Uterus (tissue), 4 donors: Measurements from ENCODE around the gene ERH. TPM values are rescaled to one million over a fixed set of nuclear protein-coding genes. Genes with fewer than 3 reads are reported as not detected.

Source experiments
- DNase-seq, 2 donors: peaks; one replicate each; pipeline ENCODE4 v3.0.0-alpha.2; 2019 to 2020
- H3K27ac ChIP-seq, 2 donors: fragments of 200-600 bp; sonication (generic); 1 replicate in 1 of 2; 2 replicates in 1 of 2; pipeline ENCODE4 v1.5.1; 2016 to 2018
- H3K27me3 ChIP-seq, 2 donors: fragments of 200-600 bp; sonication (generic); one replicate each; pipeline ENCODE4 v1.5.1; 2018 to 2019; ENCODE audit warnings: control low read depth in 1 of 2
- H3K36me3 ChIP-seq, 2 donors: fragments of 200-600 bp; sonication (generic); one replicate each; pipeline ENCODE4 v1.5.1; 2019; ENCODE audit warnings: control low read depth in 1 of 2
- H3K4me1 ChIP-seq, 2 donors: fragments of 200-600 bp; sonication (generic); one replicate each; pipeline ENCODE4 v1.5.1; 2018 to 2019; ENCODE audit warnings: control low read depth in 1 of 2
- H3K4me3 ChIP-seq, 2 donors: fragments of 200-600 bp; sonication (generic); 1 replicate in 1 of 2; 2 replicates in 1 of 2; pipeline ENCODE4 v1.5.1; 2018 to 2019; ENCODE audit warnings: mild to moderate bottlenecking in 1 of 2
- H3K9me3 ChIP-seq, 2 donors: fragments of 200-600 bp; sonication (generic); one replicate each; pipeline ENCODE4 v1.5.1; 2019; ENCODE audit warnings: control low read depth in 1 of 2
- POLR2A ChIP-seq, 2 donors: fragments of 450-650 bp; IDR thresholded peaks; one replicate each; pipeline ENCODE4 v1.6.1; 2016; ENCODE audit warnings: antibody characterized with exemption in 2 of 2, mild to moderate bottlenecking in 1 of 2, moderate library complexity in 1 of 2
- intact Hi-C: fragments of 100-400 bp; cut with DNase I; formaldehyde crosslinking; loops from one replicate; pipeline ENCODE4 v1.15.1; 2023; ENCODE audit warnings: low total_unique reads
- total RNA-seq, 4 donors: library from RNA; depleted of rRNA in 3 of 4; stranded (reverse); fragments of >200 nt in 3 of 4; gene quantifications; one replicate each; pipeline versions ENCODE4 v1.1.0 to v1.2.4, GENCODE V29; 2014 to 2023
- TF ChIP-seq, protein P1 (sequence below), 4 experiments: fragments of 200-600 bp in 2 of 4; fragments of 450-650 bp in 2 of 4; sonication (generic) in 2 of 4; IDR thresholded peaks; one replicate each; pipeline ENCODE4 v1.5.1; 2016 to 2019; ENCODE audit warnings: antibody characterized with exemption in 4 of 4, mild to moderate bottlenecking in 2 of 4, moderate library complexity in 1 of 4
- donor health status: DM: yes; HTN: yes; CAD: no.

Gene ERH
- total RNA-seq, 4 donors from 2014 or later = 8.7 to 226 (median 149) TPM

DNA sequence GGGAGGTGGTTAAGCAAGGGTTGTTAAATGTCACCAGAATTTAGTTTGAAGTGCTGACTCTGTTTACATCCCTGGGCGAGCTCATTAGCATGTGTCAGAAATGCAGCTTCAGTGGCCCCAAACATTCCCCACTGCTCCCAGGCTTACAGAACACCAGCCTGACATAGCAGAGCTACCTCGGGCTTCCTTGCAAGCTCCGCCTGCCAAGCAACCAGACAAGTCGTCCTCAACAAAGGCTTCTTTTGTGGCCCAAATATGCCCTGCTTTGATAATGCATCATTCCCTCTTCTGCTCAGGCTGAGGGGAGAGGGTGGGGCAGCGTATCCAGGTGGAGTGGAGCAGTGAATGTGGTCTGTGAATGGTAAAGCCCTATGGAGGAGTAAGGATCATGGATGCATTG, 28.0 kb downstream of the ERH start:
- no peak for DNase-seq
- Histone ChIP-seq H3K27ac (no peak overlapping the region), H3K4me3 (no peak overlapping the region), H3K36me3 (no peaks in the 10 kb centered on the region), H3K4me1 (no peaks in the 10 kb centered on the region), H3K27me3 (no peaks in the 10 kb centered on the region), H3K9me3 (no peaks in the 10 kb centered on the region)
- intact Hi-C loops = no loop called here
- TF ChIP-seq, protein P1, sequence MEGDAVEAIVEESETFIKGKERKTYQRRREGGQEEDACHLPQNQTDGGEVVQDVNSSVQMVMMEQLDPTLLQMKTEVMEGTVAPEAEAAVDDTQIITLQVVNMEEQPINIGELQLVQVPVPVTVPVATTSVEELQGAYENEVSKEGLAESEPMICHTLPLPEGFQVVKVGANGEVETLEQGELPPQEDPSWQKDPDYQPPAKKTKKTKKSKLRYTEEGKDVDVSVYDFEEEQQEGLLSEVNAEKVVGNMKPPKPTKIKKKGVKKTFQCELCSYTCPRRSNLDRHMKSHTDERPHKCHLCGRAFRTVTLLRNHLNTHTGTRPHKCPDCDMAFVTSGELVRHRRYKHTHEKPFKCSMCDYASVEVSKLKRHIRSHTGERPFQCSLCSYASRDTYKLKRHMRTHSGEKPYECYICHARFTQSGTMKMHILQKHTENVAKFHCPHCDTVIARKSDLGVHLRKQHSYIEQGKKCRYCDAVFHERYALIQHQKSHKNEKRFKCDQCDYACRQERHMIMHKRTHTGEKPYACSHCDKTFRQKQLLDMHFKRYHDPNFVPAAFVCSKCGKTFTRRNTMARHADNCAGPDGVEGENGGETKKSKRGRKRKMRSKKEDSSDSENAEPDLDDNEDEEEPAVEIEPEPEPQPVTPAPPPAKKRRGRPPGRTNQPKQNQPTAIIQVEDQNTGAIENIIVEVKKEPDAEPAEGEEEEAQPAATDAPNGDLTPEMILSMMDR (IDR thresholded peaks at IDR 0.05) = no peak
- no peak for TF ChIP-seq POLR2A (IDR thresholded peaks at IDR 0.05)

DNA sequence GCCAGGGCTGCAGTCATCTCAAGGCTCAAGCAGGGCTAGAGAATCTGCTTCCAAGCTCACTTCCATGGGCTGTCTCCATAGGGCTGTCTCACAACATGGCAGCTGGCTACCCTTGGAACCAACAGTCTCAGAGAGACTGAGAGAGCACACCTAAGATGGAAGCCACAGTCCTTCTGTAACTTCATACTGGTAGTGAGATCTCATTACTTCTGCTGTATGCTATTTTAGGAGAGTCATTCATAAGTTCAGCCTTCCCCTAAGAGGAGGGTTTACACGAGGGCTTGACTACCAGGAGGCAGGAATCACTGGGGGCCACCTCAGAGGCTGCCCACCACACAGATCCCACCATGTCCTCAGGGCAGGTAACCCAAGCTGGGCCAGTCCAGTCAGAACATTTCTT, 29.7 kb downstream of the ERH start:
- no peak for DNase-seq
- H3K9me3 ChIP-seq = no peaks in the 10 kb centered on the region
- no peaks in the 10 kb centered on the region for H3K27me3 ChIP-seq
- no peak overlapping the region for H3K27ac ChIP-seq
- H3K36me3 ChIP-seq = no peaks in the 10 kb centered on the region
- intact Hi-C loops = no loop called here
- no peaks in the 10 kb centered on the region for H3K4me1 ChIP-seq
- no peak overlapping the region for H3K4me3 ChIP-seq
- TF ChIP-seq, protein P1 (IDR thresholded peaks at IDR 0.05) = no peak
- TF ChIP-seq POLR2A (IDR thresholded peaks at IDR 0.05) = no peak

DNA sequence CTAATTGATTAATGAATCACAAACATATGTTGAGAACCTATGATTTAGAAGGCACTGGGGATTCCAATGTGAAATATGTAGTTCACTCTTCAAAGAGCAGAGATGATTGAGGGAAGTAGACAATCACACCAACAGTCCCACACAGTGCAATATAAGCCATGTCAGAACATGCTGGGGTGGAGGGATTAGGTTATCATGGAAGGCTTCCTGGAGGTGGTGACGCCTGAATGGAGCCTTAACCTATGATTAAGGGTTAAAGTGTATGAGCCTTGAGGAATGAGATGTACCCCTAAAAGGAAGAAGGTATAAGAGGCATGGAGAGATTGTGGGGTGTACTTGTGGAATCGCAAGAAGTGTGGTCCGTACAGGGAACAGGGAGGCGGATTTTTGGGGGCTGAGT, 31.3 kb downstream of the ERH start:
- Histone ChIP-seq H3K27me3 (no peaks in the 10 kb centered on the region), H3K9me3 (no peaks in the 10 kb centered on the region), H3K36me3 (no peaks in the 10 kb centered on the region), H3K4me3 (no peak overlapping the region), H3K4me1 (no peaks in the 10 kb centered on the region), H3K27ac (no peak overlapping the region)
- DNase-seq = no peak
- intact Hi-C loops = no loop called here
- TF ChIP-seq, protein P1 (IDR thresholded peaks at IDR 0.05) = no peak
- TF ChIP-seq POLR2A (IDR thresholded peaks at IDR 0.05) = no peak

DNA sequence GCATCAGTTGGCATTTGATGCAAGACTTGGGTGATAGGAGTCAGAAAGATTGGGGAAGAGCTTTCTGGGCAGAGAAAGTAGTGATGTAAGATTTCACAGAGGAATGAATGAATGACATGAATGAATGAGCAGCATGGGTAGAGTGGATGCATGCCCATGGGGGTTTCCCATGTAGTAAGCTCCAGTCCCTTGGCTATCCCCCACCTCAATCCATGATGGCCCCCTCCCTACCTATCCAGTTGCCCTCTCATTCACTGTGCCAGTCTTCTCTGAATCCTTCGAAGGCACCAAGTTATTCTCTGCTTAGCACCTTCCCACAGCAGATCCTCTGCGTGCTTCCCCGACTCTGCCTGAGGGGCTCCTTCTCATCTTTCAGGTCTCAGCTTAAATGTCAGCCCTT, 32.0 kb downstream of the ERH start:
- H3K9me3 ChIP-seq = no peaks in the 10 kb centered on the region
- H3K27me3 ChIP-seq = no peaks in the 10 kb centered on the region
- H3K4me3 ChIP-seq = no peak overlapping the region
- no peak overlapping the region for H3K27ac ChIP-seq
- TF ChIP-seq POLR2A (IDR thresholded peaks at IDR 0.05) = no peak
- TF ChIP-seq, protein P1 (IDR thresholded peaks at IDR 0.05) = no peak
- no peak for DNase-seq
- H3K36me3 ChIP-seq = no peaks in the 10 kb centered on the region
- intact Hi-C loops = no loop called here
- H3K4me1 ChIP-seq = no peaks in the 10 kb centered on the region

DNA sequence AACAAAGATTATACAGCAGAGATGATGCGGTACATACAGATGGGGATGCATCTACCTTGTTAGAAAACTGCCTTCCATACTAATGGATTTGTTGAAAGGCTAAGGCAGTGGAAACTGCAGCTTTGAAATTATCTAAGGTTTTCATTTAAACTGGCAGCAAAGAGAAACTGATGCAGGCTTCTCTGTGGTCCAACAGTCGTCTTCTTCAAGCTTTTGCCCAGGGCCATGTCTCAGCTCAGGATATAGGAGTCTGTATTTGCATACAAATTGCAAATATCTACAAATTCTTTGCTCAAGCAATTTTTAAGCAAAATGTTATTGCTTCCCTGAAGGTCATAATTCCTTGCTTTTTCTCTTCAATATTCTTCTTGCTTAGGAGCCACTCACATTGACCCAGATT, 33.7 kb downstream of the ERH start:
- Histone ChIP-seq H3K4me3 (no peak overlapping the region), H3K4me1 (no peaks in the 10 kb centered on the region), H3K27me3 (no peaks in the 10 kb centered on the region), H3K27ac (no peak overlapping the region), H3K36me3 (no peaks in the 10 kb centered on the region), H3K9me3 (no peaks in the 10 kb centered on the region)
- DNase-seq = no peak
- TF ChIP-seq POLR2A (IDR thresholded peaks at IDR 0.05) = no peak
- TF ChIP-seq, protein P1 (IDR thresholded peaks at IDR 0.05) = no peak
- intact Hi-C loops = no loop called here
